HCT116 (cell line): ENCODE data around the gene ZP1.

ENCODE experiments used
- CBX3 ChIP-seq: IDR thresholded peaks from 2 replicates; pipeline ENCODE4 v1.6.1; 2012; ENCODE audit warnings: low read depth
- CTCF ChIP-seq, 3 experiments: fragments of 200-600 bp in 1 of 3; sonication (generic) in 1 of 3; IDR thresholded peaks in 2 of 3; conservative IDR thresholded peaks in 1 of 3; 2 replicates each; pipeline ENCODE4 v1.5.1; 2012 to 2017; ENCODE audit warnings: low read depth in 2 of 3, low read length in 2 of 3, antibody characterized with exemption in 1 of 3, borderline replicate concordance in 1 of 3, control low read depth in 1 of 3, mild to moderate bottlenecking in 1 of 3, mixed read lengths in 1 of 3, mixed run types in 1 of 3, moderate library complexity in 1 of 3; ENCODE audit not compliant: insufficient read depth in 1 of 3
- EGR1 ChIP-seq: IDR thresholded peaks from 2 replicates; pipeline ENCODE4 v1.6.1; 2012; ENCODE audit warnings: low read depth
- EZH2 ChIP-seq: fragments of 200-600 bp; sonication (generic); IDR thresholded peaks from 2 replicates; pipeline ENCODE4 v1.6.1; 2017; ENCODE audit warnings: antibody characterized with exemption, mixed run types
- FOSL1 ChIP-seq: IDR thresholded peaks from 2 replicates; pipeline ENCODE4 v1.6.1; 2012; ENCODE audit warnings: low read depth
- POLR2A ChIP-seq: IDR thresholded peaks from 2 replicates; pipeline ENCODE4 v1.7.0; 2011; ENCODE audit warnings: borderline replicate concordance; ENCODE audit not compliant: insufficient read depth, insufficient read length; ENCODE audit errors: extremely low read depth
- POLR2AphosphoS5 ChIP-seq: IDR thresholded peaks from 2 replicates; pipeline ENCODE4 v1.6.1; 2011; ENCODE audit warnings: mild to moderate bottlenecking, low read depth, low read length, moderate library complexity
- SIN3A ChIP-seq: IDR thresholded peaks from 2 replicates; pipeline ENCODE4 v1.6.1; 2012; ENCODE audit warnings: low read depth
- SP1 ChIP-seq: IDR thresholded peaks from 2 replicates; pipeline ENCODE4 v1.6.1; 2012; ENCODE audit warnings: low read depth
- YY1 ChIP-seq: IDR thresholded peaks from 2 replicates; pipeline ENCODE4 v1.6.1; 2011; ENCODE audit warnings: low read length, low read depth, moderate library complexity, mild to moderate bottlenecking; ENCODE audit not compliant: insufficient replicate concordance; ENCODE audit errors: extremely low read depth
- ZFX ChIP-seq: fragments of 450-650 bp; IDR thresholded peaks from 2 replicates; pipeline ENCODE4 v1.6.1; 2017
- ZNF274 ChIP-seq: fragments of 200-500 bp; sonication (Bioruptor generic); IDR thresholded peaks from 2 replicates; pipeline ENCODE4 v1.6.1; 2014; ENCODE audit warnings: mild to moderate bottlenecking, low read depth, low read length, inconsistent platforms
- TF ChIP-seq, protein P1 (sequence below): IDR thresholded peaks from 2 replicates; pipeline ENCODE4 v1.6.1; 2011; ENCODE audit warnings: mild to moderate bottlenecking, low read length, moderate library complexity; ENCODE audit not compliant: insufficient replicate concordance; ENCODE audit errors: extremely low read depth
- TF ChIP-seq, protein P2 (sequence below): IDR thresholded peaks from 2 replicates; pipeline ENCODE4 v1.6.1; 2012; ENCODE audit warnings: low read depth

DNA sequence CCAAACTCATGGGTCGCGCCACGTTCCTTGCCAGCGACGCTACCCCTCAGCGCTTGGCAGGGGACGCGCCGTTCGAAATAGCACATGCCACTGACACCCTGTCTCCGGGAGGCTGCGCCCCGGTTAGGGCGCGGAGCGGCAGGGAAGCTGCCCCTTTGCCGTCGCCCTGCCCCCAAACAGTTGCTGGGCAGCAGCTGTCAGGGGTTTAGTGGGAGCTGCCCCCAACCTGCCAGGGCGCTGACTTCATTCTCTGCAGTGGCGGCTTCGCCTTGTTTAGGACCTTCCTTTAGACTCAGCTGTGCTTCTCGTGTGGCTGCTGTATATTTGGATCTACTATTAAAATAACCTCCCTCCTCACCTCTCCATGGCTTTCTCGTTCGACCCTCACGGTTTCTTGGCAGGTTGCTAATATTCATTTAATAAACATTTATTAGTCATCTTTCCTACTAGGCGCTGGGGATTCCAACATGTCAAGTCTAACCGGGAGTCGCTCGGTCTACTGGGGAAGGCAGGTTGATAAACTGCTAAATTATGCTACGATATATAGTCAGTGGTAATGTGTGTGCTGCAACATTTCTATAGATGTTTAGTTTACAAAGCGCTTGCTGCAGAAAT, 47.4 kb downstream of the ZP1 start:
- TF ChIP-seq CTCF (IDR thresholded peaks at IDR 0.05 in 2 of 3, conservative IDR thresholded peaks at IDR 0.05 in 1 of 3; ENCODE audit: borderline replicate concordance in 1 of 3, insufficient read depth in 1 of 3, low read depth in 2 of 3, low read length in 2 of 3) (no peak), YY1 (no peak), EZH2 (no peak), ZNF274 (no peak), POLR2AphosphoS5 (no peak), ZFX (no peak), SP1 (no peak), EGR1 (no peak), POLR2A (no peak), SIN3A (no peak), FOSL1 (no peak), CBX3 (no peak)
- TF ChIP-seq, protein P1, sequence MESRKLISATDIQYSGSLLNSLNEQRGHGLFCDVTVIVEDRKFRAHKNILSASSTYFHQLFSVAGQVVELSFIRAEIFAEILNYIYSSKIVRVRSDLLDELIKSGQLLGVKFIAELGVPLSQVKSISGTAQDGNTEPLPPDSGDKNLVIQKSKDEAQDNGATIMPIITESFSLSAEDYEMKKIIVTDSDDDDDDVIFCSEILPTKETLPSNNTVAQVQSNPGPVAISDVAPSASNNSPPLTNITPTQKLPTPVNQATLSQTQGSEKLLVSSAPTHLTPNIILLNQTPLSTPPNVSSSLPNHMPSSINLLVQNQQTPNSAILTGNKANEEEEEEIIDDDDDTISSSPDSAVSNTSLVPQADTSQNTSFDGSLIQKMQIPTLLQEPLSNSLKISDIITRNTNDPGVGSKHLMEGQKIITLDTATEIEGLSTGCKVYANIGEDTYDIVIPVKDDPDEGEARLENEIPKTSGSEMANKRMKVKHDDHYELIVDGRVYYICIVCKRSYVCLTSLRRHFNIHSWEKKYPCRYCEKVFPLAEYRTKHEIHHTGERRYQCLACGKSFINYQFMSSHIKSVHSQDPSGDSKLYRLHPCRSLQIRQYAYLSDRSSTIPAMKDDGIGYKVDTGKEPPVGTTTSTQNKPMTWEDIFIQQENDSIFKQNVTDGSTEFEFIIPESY: no peak
- TF ChIP-seq, protein P2, sequence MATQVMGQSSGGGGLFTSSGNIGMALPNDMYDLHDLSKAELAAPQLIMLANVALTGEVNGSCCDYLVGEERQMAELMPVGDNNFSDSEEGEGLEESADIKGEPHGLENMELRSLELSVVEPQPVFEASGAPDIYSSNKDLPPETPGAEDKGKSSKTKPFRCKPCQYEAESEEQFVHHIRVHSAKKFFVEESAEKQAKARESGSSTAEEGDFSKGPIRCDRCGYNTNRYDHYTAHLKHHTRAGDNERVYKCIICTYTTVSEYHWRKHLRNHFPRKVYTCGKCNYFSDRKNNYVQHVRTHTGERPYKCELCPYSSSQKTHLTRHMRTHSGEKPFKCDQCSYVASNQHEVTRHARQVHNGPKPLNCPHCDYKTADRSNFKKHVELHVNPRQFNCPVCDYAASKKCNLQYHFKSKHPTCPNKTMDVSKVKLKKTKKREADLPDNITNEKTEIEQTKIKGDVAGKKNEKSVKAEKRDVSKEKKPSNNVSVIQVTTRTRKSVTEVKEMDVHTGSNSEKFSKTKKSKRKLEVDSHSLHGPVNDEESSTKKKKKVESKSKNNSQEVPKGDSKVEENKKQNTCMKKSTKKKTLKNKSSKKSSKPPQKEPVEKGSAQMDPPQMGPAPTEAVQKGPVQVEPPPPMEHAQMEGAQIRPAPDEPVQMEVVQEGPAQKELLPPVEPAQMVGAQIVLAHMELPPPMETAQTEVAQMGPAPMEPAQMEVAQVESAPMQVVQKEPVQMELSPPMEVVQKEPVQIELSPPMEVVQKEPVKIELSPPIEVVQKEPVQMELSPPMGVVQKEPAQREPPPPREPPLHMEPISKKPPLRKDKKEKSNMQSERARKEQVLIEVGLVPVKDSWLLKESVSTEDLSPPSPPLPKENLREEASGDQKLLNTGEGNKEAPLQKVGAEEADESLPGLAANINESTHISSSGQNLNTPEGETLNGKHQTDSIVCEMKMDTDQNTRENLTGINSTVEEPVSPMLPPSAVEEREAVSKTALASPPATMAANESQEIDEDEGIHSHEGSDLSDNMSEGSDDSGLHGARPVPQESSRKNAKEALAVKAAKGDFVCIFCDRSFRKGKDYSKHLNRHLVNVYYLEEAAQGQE: no peak
